HG02610 (cell line): ENCODE measurements around the gene NDUFA8.

Experiments
- ATAC-seq: cut with Tn5 transposase; IDR thresholded peaks from one replicate; pipeline ENCODE4 v1.9.1; 2021; ENCODE audit warnings: mild to moderate bottlenecking, moderate library complexity; ENCODE audit not compliant: unreplicated experiment

Gene NDUFA8

DNA sequence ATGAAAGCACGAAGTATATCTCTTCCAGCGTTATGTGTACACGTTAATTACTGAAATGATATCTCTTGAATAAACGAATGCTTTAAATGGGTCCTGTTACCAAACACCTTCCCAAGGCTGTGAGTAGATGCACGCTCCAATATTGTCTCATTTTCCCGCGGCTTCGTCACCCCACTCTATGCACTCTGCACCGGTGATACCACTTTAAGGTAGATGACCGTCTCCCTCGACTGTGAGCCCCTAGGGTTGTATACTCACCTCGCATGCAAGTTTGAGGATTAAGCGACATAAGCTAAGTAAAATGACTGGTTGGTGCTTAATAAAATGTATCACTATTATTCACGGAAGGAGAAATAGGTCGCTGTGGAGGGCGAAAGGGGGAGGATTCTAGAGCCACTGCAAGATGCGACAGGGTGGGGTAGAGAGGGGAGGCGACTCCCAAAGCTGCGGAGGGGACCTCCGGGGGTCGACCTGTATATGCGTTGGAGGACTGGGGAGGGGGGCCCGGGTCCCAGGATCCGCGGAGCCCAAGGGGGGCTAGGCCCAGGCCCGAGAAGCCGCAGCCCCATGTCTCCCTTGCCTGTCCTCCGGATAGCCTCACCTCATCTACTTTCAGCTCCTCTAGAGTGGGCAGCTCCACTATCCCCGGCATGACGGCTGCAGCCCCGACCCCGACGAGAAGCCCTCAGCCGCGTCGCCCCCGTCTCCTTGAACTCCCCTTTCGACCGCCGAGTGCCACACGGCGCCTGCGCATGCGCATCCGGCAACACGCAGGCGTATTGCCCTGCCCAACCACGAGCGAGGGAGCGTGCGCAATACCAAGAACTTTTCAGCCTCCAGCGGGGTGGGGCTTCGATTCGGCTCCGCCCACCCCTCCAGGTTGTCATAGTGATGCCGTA is at the start of gene NDUFA8, which contains the start of gene MORN5:
Gene NDUFA8 (minus strand): TSS at position 754 of the 899 bp plus-strand sequence. CDS start 102 bp downstream, at position 652.
Gene MORN5 (plus strand): TSS at position 883 of the 899 bp plus-strand sequence. CDS start 65 bp downstream, outside the sequence.
- ATAC-seq, result peak; percentile 98

- no peak for ATAC-seq
Observed at GRCh38 chr9:122207096-122207495, 47.5 kb upstream of the NDUFA8 start.

DNA sequence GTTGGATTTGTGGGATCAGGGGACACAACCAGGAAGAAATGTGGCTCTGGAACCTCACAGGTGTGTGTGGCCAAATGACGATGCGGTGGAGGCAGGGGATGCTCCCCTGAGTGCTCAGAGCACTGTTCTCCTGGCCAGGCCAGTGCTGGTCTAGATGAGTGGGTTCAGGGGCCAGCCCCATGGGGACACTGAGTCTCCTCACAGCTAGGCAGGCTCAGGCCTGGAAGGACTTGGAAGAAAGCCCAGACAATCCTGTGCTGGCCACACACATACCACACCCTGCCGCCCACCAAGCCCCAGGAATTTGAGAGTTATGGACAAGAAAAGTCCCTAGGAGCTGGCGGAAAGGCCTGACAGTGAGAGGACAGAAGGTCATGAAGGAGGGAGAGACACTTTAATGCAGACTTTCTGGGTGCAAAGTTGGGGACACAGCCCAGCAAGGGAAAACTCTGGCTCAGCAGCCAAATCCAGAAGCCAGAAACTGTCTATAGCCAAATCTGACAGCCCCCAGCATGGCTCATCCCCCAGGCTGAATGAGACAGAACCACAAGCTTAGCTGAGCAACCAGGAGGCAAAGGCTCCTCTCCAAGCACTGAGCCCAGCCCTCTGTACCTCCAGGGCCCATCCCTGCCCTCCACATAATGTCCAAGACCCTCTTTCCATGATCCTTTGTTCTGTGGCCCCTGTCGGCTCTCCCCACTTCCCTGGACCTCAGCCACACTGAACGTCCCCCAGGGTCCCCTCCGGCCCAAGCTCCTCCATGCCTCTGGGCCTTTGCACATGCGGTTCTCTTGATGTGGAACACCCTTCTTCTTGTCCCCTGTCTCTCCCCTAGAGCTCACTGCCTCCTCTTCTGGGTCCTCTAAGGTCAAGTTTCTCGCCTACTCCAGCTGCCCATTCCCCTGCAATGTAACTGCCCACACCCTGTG is 46.8 kb upstream of the NDUFA8 start:
- no peak for ATAC-seq

DNA sequence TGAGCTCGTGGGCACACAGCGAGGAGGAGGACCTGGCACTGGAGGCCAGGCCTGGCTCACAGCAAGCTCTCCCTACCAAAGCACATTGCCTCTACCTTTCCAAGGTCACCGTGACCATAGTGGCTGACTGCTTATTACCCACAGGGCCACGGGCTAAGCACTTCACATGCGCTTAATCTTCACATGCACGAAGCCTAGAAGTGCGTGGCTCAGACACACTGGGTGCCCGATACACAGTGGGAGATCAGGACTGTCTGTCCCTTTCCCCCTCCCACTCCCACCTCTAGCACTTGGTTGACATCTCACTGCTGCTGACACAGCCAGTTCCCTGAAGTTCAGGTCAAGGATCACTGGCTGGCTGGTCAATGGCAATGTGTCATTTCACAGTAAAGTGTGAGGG is 45.6 kb upstream of the NDUFA8 start:
- ATAC-seq, result no peak

GRCh38 chr9:122204491-122204890 is 44.9 kb upstream of the NDUFA8 start:
- ATAC-seq, result no peak

- no peak for ATAC-seq
Observed at GRCh38 chr9:122204055-122204454, 44.5 kb upstream of the NDUFA8 start.

GRCh38 chr9:122202111-122202510 is 42.5 kb upstream of the NDUFA8 start:
- no peak for ATAC-seq

- ATAC-seq, result no peak
Observed at GRCh38 chr9:122201641-122202040, 42.1 kb upstream of the NDUFA8 start.

- ATAC-seq, result no peak
Observed at GRCh38 chr9:122200960-122201595, 41.5 kb upstream of the NDUFA8 start.

- ATAC-seq, result no peak
Observed at GRCh38 chr9:122197882-122198281, 38.3 kb upstream of the NDUFA8 start.

DNA sequence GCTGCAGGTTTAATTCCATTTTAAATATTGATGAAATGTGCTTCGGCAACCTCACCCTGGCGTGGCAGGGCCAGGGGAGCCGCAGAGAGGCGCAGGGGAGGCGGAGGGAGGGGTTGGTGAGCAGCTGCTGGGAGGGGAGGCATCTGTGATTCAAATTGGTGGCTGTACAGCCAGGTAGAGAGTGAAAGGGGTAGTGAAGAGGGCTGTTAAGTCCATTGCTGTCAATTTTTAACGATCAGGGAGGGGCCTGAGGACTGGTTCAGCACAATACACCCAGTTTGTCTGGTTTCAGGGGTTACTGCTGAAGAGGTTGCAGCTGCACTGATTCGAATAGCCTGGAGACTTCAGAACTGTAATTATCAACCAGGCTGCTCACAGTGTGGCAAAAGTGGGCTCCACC is 37.8 kb upstream of the NDUFA8 start:
- no peak for ATAC-seq

DNA sequence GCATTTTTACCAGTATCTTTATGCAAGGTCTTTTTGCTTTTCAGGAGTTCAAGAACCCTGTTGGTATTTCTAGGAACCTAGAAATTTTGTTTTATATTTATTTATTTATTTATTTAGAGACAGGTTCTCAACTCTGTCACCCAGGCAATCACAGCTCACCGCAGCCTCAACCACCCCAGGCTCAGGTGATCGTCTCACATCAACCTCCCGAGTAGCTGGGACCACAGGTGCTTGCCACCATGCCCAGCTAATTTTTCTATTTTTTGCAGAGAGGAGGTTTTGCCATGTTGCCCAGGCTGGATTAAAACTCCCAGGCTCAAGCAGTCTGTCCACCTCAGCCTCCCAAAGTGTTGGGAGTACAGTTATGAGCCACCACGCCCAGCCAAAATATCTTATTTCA is 36.3 kb upstream of the NDUFA8 start:
- no peak for ATAC-seq

- no peak for ATAC-seq
Observed at GRCh38 chr9:122193651-122194050, 34.1 kb upstream of the NDUFA8 start.

DNA sequence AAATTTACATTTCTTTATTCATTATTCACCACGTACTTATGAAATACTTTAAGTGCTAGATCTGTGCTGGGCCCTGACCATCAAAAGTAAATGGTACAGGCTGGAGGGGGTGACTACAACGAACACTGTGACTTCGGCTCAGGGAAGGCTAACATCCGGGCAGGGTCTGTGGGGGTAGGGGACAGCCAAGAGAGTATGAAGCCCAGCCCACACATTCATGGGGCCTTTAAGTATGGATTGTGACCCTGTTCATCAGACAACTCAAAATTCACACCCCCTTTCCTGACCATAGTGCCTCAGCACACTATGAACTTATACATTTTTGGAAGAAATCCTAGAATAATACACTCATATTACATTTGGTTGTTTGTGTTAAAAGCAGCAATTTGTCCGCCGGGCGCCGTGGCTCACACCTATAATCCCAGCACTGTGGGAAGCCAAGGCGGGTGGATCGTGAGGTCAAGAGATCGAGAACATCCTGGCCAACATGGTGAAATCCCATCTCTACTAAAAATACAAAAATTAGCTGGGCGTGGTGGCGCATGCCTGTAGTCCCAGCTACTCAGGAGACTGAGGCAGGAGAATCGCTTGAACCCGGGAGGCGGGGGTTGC is 33.4 kb upstream of the NDUFA8 start:
- ATAC-seq, result no peak

GRCh38 chr9:122192261-122192875 is 32.8 kb upstream of the NDUFA8 start:
- ATAC-seq, result no peak

DNA sequence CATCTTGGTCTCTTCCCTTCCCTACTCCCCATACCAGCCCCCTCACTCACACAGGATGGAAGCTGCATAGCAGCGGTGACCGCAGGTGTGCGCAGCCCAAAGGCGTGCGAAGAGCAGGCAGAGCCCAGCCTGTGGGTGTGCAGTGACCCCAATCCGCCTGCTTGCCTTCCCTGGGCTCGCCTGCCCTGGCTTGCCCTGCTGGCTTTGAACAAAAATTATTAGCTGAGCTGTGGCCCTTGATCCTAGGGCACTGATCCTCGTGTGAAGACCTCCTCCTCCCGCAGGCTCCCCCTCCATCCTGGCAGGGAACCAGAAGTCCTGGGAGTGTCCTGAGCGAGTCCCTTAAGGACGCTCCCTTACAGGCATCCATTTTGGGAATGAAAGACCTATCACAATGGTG is 32.0 kb upstream of the NDUFA8 start:
- no peak for ATAC-seq

DNA sequence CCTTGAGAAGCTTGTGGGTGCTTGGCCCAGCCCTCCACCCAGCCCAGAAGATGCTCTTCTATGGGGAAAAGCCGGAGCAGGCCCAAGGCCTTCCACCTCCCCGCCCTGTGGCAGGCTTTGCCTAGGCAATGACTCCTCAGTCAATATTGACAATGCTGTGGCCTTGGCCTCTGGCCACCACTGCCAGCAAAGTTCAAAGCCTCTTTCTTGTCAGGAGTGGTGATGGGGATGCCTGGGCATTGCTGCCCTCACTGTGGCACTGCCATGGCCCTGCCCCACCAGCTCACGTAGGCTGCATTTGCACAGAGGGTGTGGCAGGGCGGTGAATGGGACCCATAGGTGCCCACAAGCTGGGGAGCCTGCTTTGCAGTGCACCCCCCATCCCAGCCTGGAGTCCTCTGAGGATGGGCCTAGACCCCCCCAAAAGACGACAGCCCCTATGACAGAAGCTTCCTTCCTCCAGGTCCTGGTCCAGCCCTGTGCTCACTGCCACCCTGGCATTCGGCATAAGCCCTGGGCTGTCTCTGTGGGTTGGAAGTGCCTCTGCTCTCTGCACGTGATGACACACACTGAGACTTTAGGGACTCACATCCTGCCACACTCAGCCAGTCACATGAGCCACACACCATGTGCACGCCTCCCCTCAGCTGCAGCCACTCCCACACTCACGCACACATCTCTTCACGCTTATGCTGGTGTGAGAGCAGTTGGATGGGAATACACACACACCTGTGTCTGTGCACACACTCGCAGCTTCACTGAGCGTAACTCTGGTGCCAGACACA is 31.2 kb upstream of the NDUFA8 start:
- no peak for ATAC-seq

- no peak for ATAC-seq
Observed at GRCh38 chr9:122188369-122188768, 28.8 kb upstream of the NDUFA8 start.

DNA sequence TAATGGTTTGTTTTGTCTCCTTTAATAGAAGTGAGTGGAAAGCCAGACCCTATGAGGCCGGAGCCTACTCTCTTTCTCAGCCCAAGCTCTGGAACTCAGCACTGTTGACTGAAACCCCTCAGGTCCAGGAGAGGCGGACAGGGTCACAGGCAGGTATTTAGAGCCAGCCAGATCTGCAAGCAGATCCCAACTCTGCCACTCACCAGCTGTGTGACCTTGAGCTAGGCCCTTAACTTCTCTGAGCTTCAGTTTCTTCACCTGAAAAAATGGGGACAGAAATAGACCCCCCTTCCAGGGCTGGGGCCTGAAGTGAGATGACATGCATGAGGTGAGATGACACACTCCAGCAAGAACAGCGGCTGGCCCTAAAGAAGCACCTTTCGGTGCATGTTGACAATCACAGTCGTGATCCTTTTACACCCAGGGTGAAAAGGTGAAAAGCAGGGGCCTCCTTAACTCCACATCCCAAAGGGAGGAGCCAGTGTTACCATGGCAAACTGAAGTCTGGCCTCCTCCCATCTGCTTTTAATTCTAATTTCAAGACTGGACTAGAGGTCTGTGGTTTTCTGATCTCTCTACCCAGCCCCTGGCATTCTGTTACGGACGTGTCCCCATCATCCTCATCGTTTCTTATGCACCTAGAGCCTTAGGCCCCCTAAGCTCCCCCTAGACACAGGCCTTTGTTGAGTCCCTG is 27.3 kb upstream of the NDUFA8 start:
- no peak for ATAC-seq
